ENCODE data around the gene SLC35F6.
A peak's percentile ranks its signal among the peaks of the same experiment; 100 is the strongest.
"Not testable (repeated sequence)": the region's sequence is repeated elsewhere in the genome, so short reads cannot be mapped to it uniquely, and the experiment has no call there.

Gene SLC35F6

GRCh38 chr2:26731714-26732113, 32.4 kb upstream of the SLC35F6 start:
- DNase-seq = no peak

GRCh38 chr2:26732446-26732845, 31.6 kb upstream of the SLC35F6 start:
- DNase-seq = no peak

- no peak for DNase-seq
Observed at GRCh38 chr2:26733413-26733812, 30.7 kb upstream of the SLC35F6 start.

GRCh38 chr2:26735097-26735496, 29.0 kb upstream of the SLC35F6 start:
- peak; percentile 38 for DNase-seq

- DNase-seq = no peak
Observed at GRCh38 chr2:26735883-26736588, 28.0 kb upstream of the SLC35F6 start.

GRCh38 chr2:26737221-26737620, 26.9 kb upstream of the SLC35F6 start:
- DNase-seq = no peak

- DNase-seq = peak; percentile 21
Observed at GRCh38 chr2:26738481-26738880, 25.6 kb upstream of the SLC35F6 start.

GRCh38 chr2:26739514-26739913, 24.6 kb upstream of the SLC35F6 start:
- DNase-seq = no peak

GRCh38 chr2:26740346-26740745, 23.7 kb upstream of the SLC35F6 start:
- no peak for DNase-seq

GRCh38 chr2:26740890-26741302, 23.2 kb upstream of the SLC35F6 start:
- DNase-seq = peak; percentile 45

- no peak for DNase-seq
Observed at GRCh38 chr2:26742048-26742770, 21.9 kb upstream of the SLC35F6 start.

GRCh38 chr2:26743852-26744251, 20.2 kb upstream of the SLC35F6 start:
- DNase-seq = no peak

GRCh38 chr2:26744953-26745352, 19.1 kb upstream of the SLC35F6 start:
- no peak for DNase-seq

- peak; percentile 91 for DNase-seq
Observed at GRCh38 chr2:26745609-26746327, 18.3 kb upstream of the SLC35F6 start.

- DNase-seq = no peak
Observed at GRCh38 chr2:26746934-26747333, 17.1 kb upstream of the SLC35F6 start.

GRCh38 chr2:26749787-26750420, 14.2 kb upstream of the SLC35F6 start:
- DNase-seq = peak; percentile 86

GRCh38 chr2:26750467-26750866, 13.6 kb upstream of the SLC35F6 start:
- not testable (repeated sequence) for DNase-seq

GRCh38 chr2:26752656-26753055, 11.4 kb upstream of the SLC35F6 start:
- no peak for DNase-seq

GRCh38 chr2:26754539-26754938, 9.5 kb upstream of the SLC35F6 start:
- DNase-seq = no peak

GRCh38 chr2:26754972-26755670, 9.0 kb upstream of the SLC35F6 start:
- DNase-seq = peak; percentile 37

GRCh38 chr2:26756337-26756736, 7.7 kb upstream of the SLC35F6 start:
- DNase-seq = peak; percentile 67

Measured in OCI-M1 (cell line).